Natural killer cell (primary cell): ENCODE measurements around the gene ISLR. TPM values are rescaled to one million over a fixed set of nuclear protein-coding genes. Genes with fewer than 3 reads are reported as not detected.

Experiments
- ATAC-seq, 3 donors: fragments of 150-1000 bp in 2 of 3; fragments of 200-7000 bp in 1 of 3; cut with Tn5 transposase; 1 replicate in 1 of 3; 2 replicates in 2 of 3; pipeline ENCODE4 v1.10.0; 2021; ENCODE audit warnings: mild to moderate bottlenecking in 2 of 3, moderate library complexity in 2 of 3
- DNase-seq, 2 donors: peaks; one replicate each; pipeline versions ENCODE4 v3.0.0 to v3.0.0-alpha.2; 2013 to 2021; ENCODE audit warnings: mixed read lengths in 1 of 2
- H3K27ac ChIP-seq: one replicate; pipeline ENCODE4 v1.5.1; 2013; ENCODE audit warnings: mild to moderate bottlenecking, low read length
- H3K27me3 ChIP-seq: one replicate; pipeline ENCODE4 v1.6.1; 2013; ENCODE audit warnings: low read length; ENCODE audit not compliant: control insufficient read depth, insufficient read depth
- H3K36me3 ChIP-seq: one replicate; pipeline ENCODE4 v1.6.1; 2013; ENCODE audit warnings: low read length; ENCODE audit not compliant: control insufficient read depth, insufficient read depth
- H3K4me1 ChIP-seq: one replicate; pipeline ENCODE4 v1.6.1; 2013; ENCODE audit warnings: low read length; ENCODE audit not compliant: control insufficient read depth, insufficient read depth
- H3K4me3 ChIP-seq: one replicate; pipeline ENCODE4 v1.5.1; 2013; ENCODE audit warnings: low read length
- H3K9me3 ChIP-seq: one replicate; pipeline ENCODE4 v1.6.1; 2013; ENCODE audit warnings: low read length; ENCODE audit not compliant: control insufficient read depth, insufficient read depth
- H3K27ac Mint-ChIP-seq, 2 donors: one replicate each; pipeline ENCODE4 v1.8.0; 2022; ENCODE audit warnings: mild to moderate bottlenecking in 2 of 2, mixed read lengths in 2 of 2, moderate library complexity in 1 of 2
- H3K27me3 Mint-ChIP-seq, 2 donors: one replicate each; pipeline ENCODE4 v1.8.0; 2022; ENCODE audit warnings: low read depth in 2 of 2, mixed read lengths in 2 of 2
- H3K36me3 Mint-ChIP-seq: one replicate; pipeline ENCODE4 v1.8.0; 2022; ENCODE audit warnings: mixed read lengths
- H3K4me1 Mint-ChIP-seq, 2 donors: one replicate each; pipeline ENCODE4 v1.8.0; 2022; ENCODE audit warnings: mixed read lengths in 2 of 2
- H3K4me3 Mint-ChIP-seq: one replicate; pipeline ENCODE4 v1.8.0; 2022; ENCODE audit warnings: mild to moderate bottlenecking, moderate library complexity, mixed read lengths
- H3K9me3 Mint-ChIP-seq, 2 donors: one replicate each; pipeline ENCODE4 v1.8.0; 2022; ENCODE audit warnings: mixed read lengths in 2 of 2
- WGBS: methylation state at CpG from one replicate; pipeline ENCODE4 v1.1.7; 2013; ENCODE audit warnings: missing lambda C conversion rate; ENCODE audit not compliant: insufficient coverage; 5-methylcytosine and 5-hydroxymethylcytosine counted together
- intact Hi-C: fragments of 100-400 bp; cut with micrococcal nuclease; formaldehyde crosslinking; loops from one replicate; pipeline ENCODE4 v1.14.2; 2022
- total RNA-seq, 4 donors: library from RNA; stranded (reverse); fragments of 120-200 nt in 1 of 4; gene quantifications; one replicate each; pipeline versions ENCODE4 v1.2.3 to v1.2.4, GENCODE V29; 2013 to 2022
- TF ChIP-seq, protein P1 (sequence below): fragments of 200-600 bp; IDR thresholded peaks from one replicate; pipeline ENCODE4 v1.8.0; 2022; ENCODE audit warnings: antibody characterized with exemption

The ISLR gene
- total RNA-seq, 3 donors from 2014 or later (not counting 1 experiment from before 2014, with no cell fraction given): not detected

DNA sequence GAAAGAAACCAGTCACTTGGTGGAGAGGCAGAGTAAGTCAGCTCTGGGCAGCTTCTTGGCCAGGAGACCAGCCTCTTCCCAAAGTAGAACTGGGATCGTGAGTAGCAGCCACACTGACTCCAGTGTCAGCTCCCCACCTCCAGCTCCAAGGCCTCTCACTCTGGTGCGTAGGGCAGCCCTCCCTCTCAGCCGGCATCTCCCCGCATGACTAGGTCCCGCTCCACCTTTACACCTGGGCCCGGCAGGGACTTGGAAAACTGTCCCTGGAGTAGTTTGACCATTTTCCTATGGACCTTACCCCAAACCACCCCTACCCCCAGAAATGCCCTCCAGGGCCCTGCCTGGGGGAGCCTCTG, 25.8 kb downstream of the ISLR start:
- Mint-ChIP-seq H3K4me3 (no peak overlapping the region), H3K36me3 (no peaks in the 10 kb centered on the region), H3K4me1 (no peaks in the 10 kb centered on the region), H3K27ac (no peak overlapping the region), H3K9me3 (no peaks in the 10 kb centered on the region), H3K27me3 (no peaks in the 10 kb centered on the region)
- ATAC-seq (no peak), DNase-seq (no peak)
- Histone ChIP-seq H3K4me3 (no peak overlapping the region), H3K4me1 (peaks cover 3% of the 10 kb centered on the region), H3K36me3 (no peaks in the 10 kb centered on the region), H3K27ac (no peak overlapping the region), H3K27me3 (no peaks in the 10 kb centered on the region), H3K9me3 (no peaks in the 10 kb centered on the region)
- intact Hi-C loops: no loop called here
- 90% methylated on average over 6 of the region's 6 CpGs for WGBS
- TF ChIP-seq, protein P1, sequence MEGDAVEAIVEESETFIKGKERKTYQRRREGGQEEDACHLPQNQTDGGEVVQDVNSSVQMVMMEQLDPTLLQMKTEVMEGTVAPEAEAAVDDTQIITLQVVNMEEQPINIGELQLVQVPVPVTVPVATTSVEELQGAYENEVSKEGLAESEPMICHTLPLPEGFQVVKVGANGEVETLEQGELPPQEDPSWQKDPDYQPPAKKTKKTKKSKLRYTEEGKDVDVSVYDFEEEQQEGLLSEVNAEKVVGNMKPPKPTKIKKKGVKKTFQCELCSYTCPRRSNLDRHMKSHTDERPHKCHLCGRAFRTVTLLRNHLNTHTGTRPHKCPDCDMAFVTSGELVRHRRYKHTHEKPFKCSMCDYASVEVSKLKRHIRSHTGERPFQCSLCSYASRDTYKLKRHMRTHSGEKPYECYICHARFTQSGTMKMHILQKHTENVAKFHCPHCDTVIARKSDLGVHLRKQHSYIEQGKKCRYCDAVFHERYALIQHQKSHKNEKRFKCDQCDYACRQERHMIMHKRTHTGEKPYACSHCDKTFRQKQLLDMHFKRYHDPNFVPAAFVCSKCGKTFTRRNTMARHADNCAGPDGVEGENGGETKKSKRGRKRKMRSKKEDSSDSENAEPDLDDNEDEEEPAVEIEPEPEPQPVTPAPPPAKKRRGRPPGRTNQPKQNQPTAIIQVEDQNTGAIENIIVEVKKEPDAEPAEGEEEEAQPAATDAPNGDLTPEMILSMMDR: no peak

DNA sequence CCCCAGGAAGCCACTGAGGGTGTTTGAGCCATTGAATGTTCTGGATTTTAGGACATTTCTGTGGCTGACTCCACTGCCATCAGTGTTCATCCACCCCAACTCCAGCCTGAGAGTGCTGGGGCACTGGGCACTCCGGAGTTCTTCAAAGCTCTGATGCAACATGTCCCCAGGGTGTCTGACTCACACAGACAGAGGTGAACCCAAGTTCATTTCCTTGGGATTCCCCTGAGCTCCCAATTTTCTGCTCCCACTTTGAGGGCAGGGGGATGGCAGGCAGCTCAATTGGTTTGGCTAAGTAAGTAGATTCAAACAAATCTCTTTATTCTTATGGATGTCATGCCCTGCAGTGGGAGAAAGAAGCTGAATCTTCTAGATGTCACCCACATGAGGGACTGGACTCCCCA, 26.9 kb downstream of the ISLR start:
- no peaks in the 10 kb centered on the region for H3K27me3 Mint-ChIP-seq
- ATAC-seq: no peak
- no peak for DNase-seq
- 81% methylated on average over 1 of the region's 1 CpG for WGBS
- H3K36me3 Mint-ChIP-seq: no peaks in the 10 kb centered on the region
- H3K4me3 Mint-ChIP-seq: no peak overlapping the region
- intact Hi-C loops: no loop called here
- Histone ChIP-seq H3K9me3 (no peaks in the 10 kb centered on the region), H3K27me3 (no peaks in the 10 kb centered on the region), H3K36me3 (no peaks in the 10 kb centered on the region), H3K27ac (no peak overlapping the region), H3K4me1 (peaks cover 3% of the 10 kb centered on the region), H3K4me3 (no peak overlapping the region)
- TF ChIP-seq, protein P1: no peak
- no peaks in the 10 kb centered on the region for H3K9me3 Mint-ChIP-seq
- peaks cover 0 to 6% of the 10 kb centered on the region in 2 donors for H3K4me1 Mint-ChIP-seq
- no peak overlapping the region for H3K27ac Mint-ChIP-seq

DNA sequence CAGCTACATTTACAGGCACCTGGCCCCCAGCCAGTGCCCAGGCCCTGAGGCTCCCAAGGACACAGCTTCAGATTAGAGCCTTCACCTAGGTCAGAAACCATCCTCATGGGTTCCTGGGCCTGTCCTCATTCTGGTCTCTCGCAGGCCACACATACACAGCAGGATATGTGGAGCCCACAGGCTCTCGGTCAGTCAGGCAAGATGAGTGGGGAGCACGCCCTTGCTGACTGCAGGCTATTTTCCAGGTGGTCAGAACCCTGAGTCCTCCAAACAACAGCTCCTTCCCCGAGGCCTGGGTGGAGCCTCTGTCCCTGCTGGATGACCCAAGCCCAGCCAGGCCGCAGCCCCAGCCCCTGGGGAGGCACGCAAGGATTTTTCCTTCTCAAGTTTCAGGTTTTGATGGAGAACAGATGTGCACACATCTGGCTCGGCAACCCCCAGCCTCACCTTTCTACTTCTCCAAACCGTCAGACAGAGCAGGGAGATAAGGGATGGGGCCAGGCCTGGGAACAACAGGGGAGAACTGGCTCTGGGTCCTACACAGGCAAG, 27.4 kb downstream of the ISLR start:
- Mint-ChIP-seq H3K4me1 (peaks cover 0 to 6% of the 10 kb centered on the region in 2 donors), H3K36me3 (no peaks in the 10 kb centered on the region), H3K27ac (no peak overlapping the region), H3K4me3 (no peak overlapping the region), H3K9me3 (no peaks in the 10 kb centered on the region), H3K27me3 (no peaks in the 10 kb centered on the region)
- H3K4me3 ChIP-seq: no peak overlapping the region
- no peak for ATAC-seq
- intact Hi-C loops: no loop called here
- H3K27me3 ChIP-seq: no peaks in the 10 kb centered on the region
- H3K36me3 ChIP-seq: no peaks in the 10 kb centered on the region
- TF ChIP-seq, protein P1: no peak
- peaks cover 3% of the 10 kb centered on the region for H3K4me1 ChIP-seq
- WGBS: 87% methylated on average over 8 of the region's 8 CpGs
- no peak for DNase-seq
- H3K9me3 ChIP-seq: no peaks in the 10 kb centered on the region
- no peak overlapping the region for H3K27ac ChIP-seq

DNA sequence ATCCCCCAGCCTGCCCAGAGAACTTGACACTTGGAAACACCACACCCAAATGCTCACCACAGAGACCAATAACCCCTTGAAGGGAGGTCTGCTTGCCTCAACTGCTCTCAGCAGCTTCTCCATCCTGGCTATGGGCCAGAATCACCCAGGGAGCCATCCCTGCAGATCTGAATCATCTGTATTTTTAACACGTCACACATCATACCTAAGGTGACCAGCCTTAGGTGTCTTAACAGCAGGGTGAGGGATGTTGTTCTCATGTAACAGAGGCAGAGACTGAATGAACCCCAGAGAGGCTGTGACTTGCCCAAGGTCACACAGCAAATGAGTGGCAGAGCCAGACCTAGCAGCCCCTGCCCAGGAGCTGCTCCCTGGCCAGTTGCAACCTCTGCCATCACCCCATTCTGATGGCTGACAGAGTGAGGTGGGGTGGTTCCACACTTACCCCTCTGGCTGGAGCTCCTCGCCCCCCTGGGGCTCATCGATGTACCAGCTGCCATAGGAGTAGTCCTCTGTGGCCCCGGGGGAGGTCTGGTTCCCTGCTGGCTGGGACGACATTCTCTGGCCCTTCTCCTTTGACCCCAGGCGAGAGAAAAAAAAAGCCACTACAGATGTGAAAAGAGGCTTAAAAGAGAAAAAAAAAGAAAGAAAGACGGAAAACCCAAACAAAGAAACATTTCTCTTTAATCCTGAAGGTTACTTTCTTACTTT, 28.4 kb downstream of the ISLR start:
- DNase-seq (no peak), ATAC-seq (no peak)
- no peak overlapping the region for H3K4me3 Mint-ChIP-seq
- Histone ChIP-seq H3K9me3 (no peaks in the 10 kb centered on the region), H3K27ac (no peak overlapping the region), H3K4me3 (no peak overlapping the region), H3K36me3 (no peaks in the 10 kb centered on the region), H3K27me3 (no peaks in the 10 kb centered on the region), H3K4me1 (no peaks in the 10 kb centered on the region)
- TF ChIP-seq, protein P1: no peak
- H3K27ac Mint-ChIP-seq: no peak overlapping the region
- H3K9me3 Mint-ChIP-seq: no peaks in the 10 kb centered on the region
- WGBS: 67% methylated on average over 6 of the region's 7 CpGs
- H3K36me3 Mint-ChIP-seq: no peaks in the 10 kb centered on the region
- H3K4me1 Mint-ChIP-seq: peaks cover 0 to 6% of the 10 kb centered on the region in 2 donors
- no peaks in the 10 kb centered on the region for H3K27me3 Mint-ChIP-seq
- intact Hi-C loops: no loop called here
